Neutrophil (primary cell): ENCODE results near the gene ATP8B3.

Source experiments
- H3K27ac ChIP-seq: fragments of 200-600 bp; sonication (generic); 2 replicates; pipeline ENCODE4 v1.5.1; 2016; ENCODE audit warnings: mild to moderate bottlenecking, moderate library complexity
- H3K27me3 ChIP-seq: fragments of 200-600 bp; sonication (generic); 2 replicates; pipeline ENCODE4 v1.6.0; 2016; ENCODE audit warnings: mild to moderate bottlenecking
- H3K36me3 ChIP-seq: fragments of 200-600 bp; sonication (generic); 2 replicates; pipeline ENCODE4 v1.5.1; 2017
- H3K4me1 ChIP-seq, 2 experiments: fragments of 200-600 bp in 1 of 2; sonication (generic) in 1 of 2; 1 replicate in 1 of 2; 2 replicates in 1 of 2; pipeline versions ENCODE4 v1.5.1 to v1.6.1; 2013 to 2016; ENCODE audit warnings: low read depth in 1 of 2, low read length in 1 of 2, mild to moderate bottlenecking in 1 of 2, moderate library complexity in 1 of 2; ENCODE audit not compliant: control insufficient read depth in 1 of 2, insufficient read depth in 1 of 2
- H3K4me3 ChIP-seq, 2 experiments: fragments of 200-600 bp in 1 of 2; sonication (generic) in 1 of 2; 1 replicate in 1 of 2; 2 replicates in 1 of 2; pipeline ENCODE4 v1.5.1; 2013 to 2016; ENCODE audit warnings: low read depth in 1 of 2, low read length in 1 of 2, mild to moderate bottlenecking in 1 of 2, moderate library complexity in 1 of 2
- H3K9me3 ChIP-seq: fragments of 200-600 bp; sonication (generic); 2 replicates; pipeline ENCODE4 v1.5.1; 2016
- TF ChIP-seq, protein P1 (sequence below): fragments of 200-600 bp; sonication (generic); IDR thresholded peaks from 2 replicates; pipeline ENCODE4 v1.5.1; 2016; ENCODE audit warnings: antibody characterized with exemption

ATP8B3 gene

DNA sequence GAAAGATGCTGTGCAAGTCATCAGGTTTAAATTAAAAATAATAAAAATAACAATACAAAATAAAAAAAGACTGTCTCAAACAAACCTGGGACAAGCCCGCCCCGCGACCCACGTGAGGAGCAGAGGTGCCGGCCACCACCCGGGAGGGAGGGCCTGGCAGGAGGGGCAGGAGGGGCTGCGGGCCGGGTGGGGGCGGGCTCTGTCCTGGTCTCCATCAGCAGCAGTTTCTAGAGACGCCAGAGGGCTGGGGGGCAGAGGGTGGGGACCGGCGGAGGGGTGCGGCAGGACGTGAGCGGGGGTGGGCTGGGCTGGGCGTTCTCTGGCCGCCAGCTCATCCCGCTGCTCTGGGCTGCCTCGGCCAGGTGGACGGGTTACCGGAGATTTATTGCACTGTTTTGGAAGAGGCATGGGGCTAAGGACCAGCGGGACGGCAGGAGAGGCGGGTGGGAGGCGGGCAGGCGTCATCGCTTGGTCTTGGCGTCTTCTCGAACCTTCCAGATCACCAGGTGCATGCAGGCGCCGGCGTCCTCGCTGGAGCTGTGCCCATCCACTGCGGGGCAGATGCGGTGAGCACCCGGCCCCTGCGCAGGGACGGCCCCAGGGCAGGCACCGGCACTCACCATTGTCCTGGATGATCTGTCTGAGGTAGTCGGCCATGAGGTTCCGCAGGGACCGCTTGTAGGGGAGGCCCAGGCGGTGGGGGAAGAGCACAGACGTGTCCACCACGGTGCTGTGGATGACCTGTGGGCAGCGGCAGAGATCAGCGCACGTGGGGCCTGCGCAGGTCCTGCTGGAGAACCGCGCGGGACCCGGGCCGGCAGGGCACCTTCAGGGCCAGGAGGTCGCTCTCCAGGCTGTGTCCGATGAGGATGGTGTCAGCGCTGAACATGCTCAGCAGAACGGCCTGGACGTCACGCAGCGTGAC is 3.8 kb upstream of the ATP8B3 start:
- Histone ChIP-seq H3K36me3 (peaks cover 64% of the 10 kb centered on the region), H3K9me3 (no peaks in the 10 kb centered on the region), H3K4me1 (peaks cover 16 to 18% of the 10 kb centered on the region in 2 experiments), H3K27ac (no peak overlapping the region), H3K27me3 (no peaks in the 10 kb centered on the region), H3K4me3 (no peak overlapping the region)
- TF ChIP-seq, protein P1, sequence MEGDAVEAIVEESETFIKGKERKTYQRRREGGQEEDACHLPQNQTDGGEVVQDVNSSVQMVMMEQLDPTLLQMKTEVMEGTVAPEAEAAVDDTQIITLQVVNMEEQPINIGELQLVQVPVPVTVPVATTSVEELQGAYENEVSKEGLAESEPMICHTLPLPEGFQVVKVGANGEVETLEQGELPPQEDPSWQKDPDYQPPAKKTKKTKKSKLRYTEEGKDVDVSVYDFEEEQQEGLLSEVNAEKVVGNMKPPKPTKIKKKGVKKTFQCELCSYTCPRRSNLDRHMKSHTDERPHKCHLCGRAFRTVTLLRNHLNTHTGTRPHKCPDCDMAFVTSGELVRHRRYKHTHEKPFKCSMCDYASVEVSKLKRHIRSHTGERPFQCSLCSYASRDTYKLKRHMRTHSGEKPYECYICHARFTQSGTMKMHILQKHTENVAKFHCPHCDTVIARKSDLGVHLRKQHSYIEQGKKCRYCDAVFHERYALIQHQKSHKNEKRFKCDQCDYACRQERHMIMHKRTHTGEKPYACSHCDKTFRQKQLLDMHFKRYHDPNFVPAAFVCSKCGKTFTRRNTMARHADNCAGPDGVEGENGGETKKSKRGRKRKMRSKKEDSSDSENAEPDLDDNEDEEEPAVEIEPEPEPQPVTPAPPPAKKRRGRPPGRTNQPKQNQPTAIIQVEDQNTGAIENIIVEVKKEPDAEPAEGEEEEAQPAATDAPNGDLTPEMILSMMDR = no peak

DNA sequence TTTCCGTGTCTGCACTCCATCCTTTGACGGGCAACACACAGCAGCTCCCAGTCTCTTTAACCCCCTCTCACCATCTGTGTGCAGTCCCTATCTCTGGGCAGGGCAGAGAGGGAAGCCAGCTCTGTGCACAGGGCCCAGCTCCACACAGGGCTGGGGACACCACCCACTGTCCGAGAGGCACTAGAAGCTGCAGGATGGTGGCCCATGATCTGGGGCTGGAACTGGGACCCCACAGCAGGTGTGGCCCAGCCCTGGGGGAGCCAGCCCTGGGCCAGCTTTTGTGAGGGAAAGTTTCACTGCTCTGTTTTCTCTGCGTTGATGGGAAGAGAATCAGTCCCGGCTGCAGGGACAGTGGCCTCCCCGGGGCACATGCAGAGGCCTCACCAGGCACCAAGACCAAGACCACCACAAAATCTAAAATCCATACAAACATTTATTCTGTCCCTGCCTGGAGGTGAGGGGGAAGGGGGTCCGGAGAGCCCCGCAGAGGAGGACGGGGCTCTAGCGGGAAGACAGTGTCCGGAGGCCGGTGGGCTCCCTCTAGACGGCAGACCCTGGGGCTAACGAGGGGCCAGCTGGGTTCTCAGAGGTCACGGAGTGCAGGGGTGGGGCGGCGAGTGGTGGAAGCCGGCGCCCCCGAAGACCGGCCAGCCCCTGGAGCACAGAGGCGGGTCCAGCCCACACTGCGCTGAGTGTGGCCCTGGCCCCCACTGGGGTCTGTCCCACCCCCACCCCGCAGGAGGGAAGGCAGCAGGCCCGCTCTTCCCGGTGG is 2.9 kb upstream of the ATP8B3 start:
- H3K4me3 ChIP-seq = no peak overlapping the region
- no peak overlapping the region for H3K27ac ChIP-seq
- peaks cover 16 to 18% of the 10 kb centered on the region in 2 experiments for H3K4me1 ChIP-seq
- TF ChIP-seq, protein P1 = no peak
- H3K36me3 ChIP-seq = peaks cover 56% of the 10 kb centered on the region
- H3K9me3 ChIP-seq = no peaks in the 10 kb centered on the region
- H3K27me3 ChIP-seq = no peaks in the 10 kb centered on the region

DNA sequence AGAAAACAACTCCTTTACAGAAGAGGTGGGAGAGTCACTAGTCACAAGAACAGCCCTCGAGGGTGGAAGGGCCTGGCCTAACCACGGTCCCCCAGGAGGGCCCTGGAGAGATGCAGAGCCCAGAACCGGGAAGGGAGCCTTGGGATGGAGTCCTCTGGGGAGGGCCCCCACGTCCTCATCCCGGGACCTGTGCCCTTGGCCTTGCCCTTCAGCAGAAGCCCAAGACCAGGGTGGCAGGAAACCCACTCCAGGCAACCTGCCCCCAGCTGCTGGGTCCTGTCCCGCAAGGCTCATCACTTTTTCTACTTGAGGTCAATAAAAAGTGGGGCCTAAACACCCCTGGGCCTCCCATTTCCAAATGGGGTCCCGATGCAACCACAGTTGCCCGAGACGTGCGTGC is 2.3 kb upstream of the ATP8B3 start:
- Histone ChIP-seq H3K27ac (no peak overlapping the region), H3K4me1 (peaks cover 16 to 18% of the 10 kb centered on the region in 2 experiments), H3K36me3 (peaks cover 50% of the 10 kb centered on the region), H3K27me3 (no peaks in the 10 kb centered on the region), H3K9me3 (no peaks in the 10 kb centered on the region), H3K4me3 (no peak overlapping the region)
- TF ChIP-seq, protein P1 = no peak

DNA sequence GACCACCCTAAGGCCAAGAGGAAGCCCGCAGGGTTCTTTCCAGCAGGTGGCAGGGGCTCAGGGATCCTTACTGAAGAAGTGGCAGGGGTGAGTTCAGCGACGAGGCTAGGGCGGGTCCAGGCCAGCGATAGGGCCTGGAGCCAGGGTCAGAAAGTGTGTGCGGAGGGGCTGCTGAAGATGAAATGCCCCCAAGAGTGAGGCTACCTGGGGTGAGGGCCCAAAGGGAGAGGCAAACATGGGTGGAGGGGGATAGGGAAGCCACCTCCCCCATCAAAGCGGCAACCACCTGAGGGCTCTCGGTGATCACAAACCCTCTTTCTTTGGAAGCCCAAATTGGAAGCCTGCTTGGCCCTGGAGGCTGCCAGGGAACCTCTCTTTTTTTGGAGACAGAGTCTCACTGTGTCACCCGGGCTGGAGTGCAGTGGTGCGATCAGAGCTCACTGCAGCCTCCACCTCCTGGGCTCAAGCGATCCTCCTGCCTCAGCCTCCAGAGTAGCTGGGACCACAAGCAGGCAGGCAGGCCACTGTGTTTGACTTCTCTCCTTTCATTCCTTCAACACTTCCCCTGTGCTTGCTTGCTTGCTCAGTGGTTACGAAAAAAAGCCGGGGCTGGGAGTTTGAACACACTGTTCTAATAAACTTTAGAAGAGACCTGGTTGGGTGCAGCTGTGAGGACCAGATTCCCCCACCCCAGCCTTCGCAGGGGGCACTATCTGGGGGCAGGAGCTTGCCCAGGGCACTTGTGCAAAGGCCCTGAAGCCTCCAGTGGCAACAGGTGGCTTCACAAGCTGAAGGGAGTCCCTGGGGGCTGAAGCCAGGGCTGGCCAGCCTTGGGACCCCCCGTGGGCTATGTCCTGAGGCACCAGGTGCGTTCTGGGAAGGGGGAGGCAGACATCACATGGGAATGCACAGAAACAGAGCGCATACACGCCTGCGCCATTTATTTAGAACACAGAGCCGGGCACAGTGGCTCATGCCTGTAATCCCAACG is 1.4 kb upstream of the ATP8B3 start:
- no peaks in the 10 kb centered on the region for H3K27me3 ChIP-seq
- no peaks in the 10 kb centered on the region for H3K9me3 ChIP-seq
- TF ChIP-seq, protein P1 = no peak
- H3K4me1 ChIP-seq = peaks cover 16 to 18% of the 10 kb centered on the region in 2 experiments
- H3K36me3 ChIP-seq = peaks cover 41% of the 10 kb centered on the region
- H3K27ac ChIP-seq = peak overlapping the region; percentile 89
- H3K4me3 ChIP-seq = peak overlapping the region; percentile 84 to 90
